CD4-positive, alpha-beta memory T cell (primary cell): ENCODE measurements around the gene HS3ST1. TPM values are rescaled to one million over a fixed set of nuclear protein-coding genes. Genes with fewer than 3 reads are reported as not detected.

Experiments used
- CTCF ChIA-PET: fragments of 350-600 bp; sonication (Branson Sonifier 250); formaldehyde crosslinking; loops from one replicate; lab custom pipeline; 2021; ENCODE audit warnings: inconsistent platforms; ENCODE audit not compliant: partially characterized antibody; lab: Charles Lee
- POLR2A ChIA-PET: fragments of 350-600 bp; sonication (Branson Sonifier 250); formaldehyde crosslinking; loops from one replicate; lab custom pipeline; 2021; ENCODE audit not compliant: partially characterized antibody; lab: Charles Lee
- DNase-seq, 5 donors: peaks; one replicate each; pipeline versions ENCODE4 v3.0.0 to v3.0.0-alpha.2; 2020 to 2022; ENCODE audit warnings: mixed read lengths in 1 of 5
- H3K27ac ChIP-seq: one replicate; pipeline ENCODE4 v1.7.0; 2013; ENCODE audit warnings: low read depth, low read length
- H3K27me3 ChIP-seq: 2 replicates; pipeline ENCODE4 v1.7.0; 2013; ENCODE audit warnings: mild to moderate bottlenecking, low read length, moderate library complexity; ENCODE audit not compliant: insufficient read depth
- H3K36me3 ChIP-seq: 2 replicates; pipeline ENCODE4 v1.7.0; 2013; ENCODE audit warnings: mild to moderate bottlenecking, low read length, moderate library complexity; ENCODE audit not compliant: insufficient read depth
- H3K4me1 ChIP-seq: 2 replicates; pipeline ENCODE4 v1.7.0; 2013; ENCODE audit warnings: mild to moderate bottlenecking, low read length, moderate library complexity; ENCODE audit not compliant: insufficient read depth
- H3K4me3 ChIP-seq, 2 donors: one replicate each; pipeline ENCODE4 v1.7.0; 2013; ENCODE audit warnings: low read length in 2 of 2, mild to moderate bottlenecking in 1 of 2
- H3K9me3 ChIP-seq, 2 donors: one replicate each; pipeline ENCODE4 v1.7.0; 2013; ENCODE audit warnings: low read length in 2 of 2, control low read depth in 1 of 2; ENCODE audit not compliant: control insufficient read depth in 1 of 2
- H3K27ac Mint-ChIP-seq, 7 donors: one replicate each; pipeline ENCODE4 v1.8.0; 2020 to 2021; ENCODE audit warnings: mixed read lengths in 7 of 7, mild to moderate bottlenecking in 6 of 7, inconsistent platforms in 3 of 7, moderate library complexity in 3 of 7
- H3K27me3 Mint-ChIP-seq, 2 donors: one replicate each; pipeline ENCODE4 v1.8.0; 2020 to 2021; ENCODE audit warnings: mixed read lengths in 2 of 2
- H3K36me3 Mint-ChIP-seq, 2 donors: one replicate each; pipeline ENCODE4 v1.8.0; 2020 to 2021; ENCODE audit warnings: mixed read lengths in 2 of 2, inconsistent platforms in 1 of 2, mild to moderate bottlenecking in 1 of 2
- H3K4me1 Mint-ChIP-seq, 4 donors: one replicate each; pipeline ENCODE4 v1.8.0; 2020 to 2021; ENCODE audit warnings: mixed read lengths in 4 of 4, mild to moderate bottlenecking in 1 of 4
- H3K4me3 Mint-ChIP-seq, 8 donors: one replicate each; pipeline ENCODE4 v1.8.0; 2020 to 2021; ENCODE audit warnings: mixed read lengths in 8 of 8, mild to moderate bottlenecking in 7 of 8, moderate library complexity in 6 of 8, inconsistent platforms in 3 of 8
- H3K9me3 Mint-ChIP-seq, 8 donors: one replicate each; pipeline ENCODE4 v1.8.0; 2020 to 2021; ENCODE audit warnings: mixed read lengths in 8 of 8, mild to moderate bottlenecking in 5 of 8, inconsistent platforms in 3 of 8, moderate library complexity in 1 of 8
- intact Hi-C: fragments of 100-400 bp; cut with micrococcal nuclease; formaldehyde crosslinking; loops from one replicate; pipeline ENCODE4 v1.15.1; 2023
- polyA plus RNA-seq, 2 donors: library from polyadenylated mRNA; unstranded; fragments of 300-500 nt; fragmentation: Illumina TruSeq; gene quantifications; one replicate each; pipeline ENCODE4 v1.2.3, GENCODE V29; 2021
- total RNA-seq, 2 experiments: library from RNA; stranded (reverse); gene quantifications; one replicate each; pipeline ENCODE4 v1.2.3, GENCODE V29; 2021

Gene HS3ST1
- total and polyA plus RNA-seq, 4 experiments from 2014 or later, result 0.03 to 0.06 TPM; not detected in 2

GRCh38 chr4:11359591-11359990 lies 69.1 kb downstream of the HS3ST1 start:
- no peak for DNase-seq
- Histone ChIP-seq H3K36me3 (no peaks in the 10 kb centered on the region), H3K27ac (no peak overlapping the region), H3K4me1 (no peaks in the 10 kb centered on the region), H3K4me3 (no peak overlapping the region), H3K27me3 (no peaks in the 10 kb centered on the region), H3K9me3 (no peaks in the 10 kb centered on the region)
- Mint-ChIP-seq H3K27ac (no peak overlapping the region), H3K27me3 (peaks cover 1 to 3% of the 10 kb centered on the region in 2 donors), H3K36me3 (no peaks in the 10 kb centered on the region), H3K4me1 (no peaks in the 10 kb centered on the region), H3K9me3 (peaks cover 0 to 3% (median 0%) of the 10 kb centered on the region in 8 donors), H3K4me3 (no peak overlapping the region)
- intact Hi-C loops, result no loop called here
- ChIA-PET POLR2A (no interaction called here), CTCF (no interaction called here)

- no peaks in the 10 kb centered on the region for H3K4me1 Mint-ChIP-seq
Observed at GRCh38 chr4:11355226-11355625, 73.5 kb downstream of the HS3ST1 start.

GRCh38 chr4:11354531-11354930 lies 74.2 kb downstream of the HS3ST1 start:
- H3K36me3 Mint-ChIP-seq, result no peaks in the 10 kb centered on the region
- ChIA-PET CTCF (no interaction called here), POLR2A (no interaction called here)
- DNase-seq, result no peak
- no peaks in the 10 kb centered on the region for H3K4me1 Mint-ChIP-seq
- H3K36me3 ChIP-seq, result no peaks in the 10 kb centered on the region
- no peak overlapping the region for H3K4me3 ChIP-seq
- H3K27ac ChIP-seq, result no peak overlapping the region
- intact Hi-C loops, result no loop called here
- H3K27me3 Mint-ChIP-seq, result peaks cover 1 to 2% of the 10 kb centered on the region in 2 donors
- H3K27ac Mint-ChIP-seq, result no peak overlapping the region
- no peaks in the 10 kb centered on the region for H3K9me3 ChIP-seq
- peaks cover 0 to 2% (median 0%) of the 10 kb centered on the region in 8 donors for H3K9me3 Mint-ChIP-seq
- H3K4me1 ChIP-seq, result no peaks in the 10 kb centered on the region
- no peak overlapping the region for H3K4me3 Mint-ChIP-seq
- H3K27me3 ChIP-seq, result no peaks in the 10 kb centered on the region

More at GRCh38 chr4:11355226-11355625, 73.5 kb downstream of the HS3ST1 start:
- intact Hi-C loops, result no loop called here
- Mint-ChIP-seq H3K27me3 (peaks cover 1 to 2% of the 10 kb centered on the region in 2 donors), H3K4me3 (no peak overlapping the region), H3K27ac (no peak overlapping the region), H3K36me3 (no peaks in the 10 kb centered on the region), H3K9me3 (peaks cover 0 to 2% (median 0%) of the 10 kb centered on the region in 8 donors)
- POLR2A ChIA-PET, result no interaction called here
- Histone ChIP-seq H3K27ac (no peak overlapping the region), H3K9me3 (no peaks in the 10 kb centered on the region), H3K36me3 (no peaks in the 10 kb centered on the region), H3K4me1 (no peaks in the 10 kb centered on the region), H3K4me3 (no peak overlapping the region), H3K27me3 (no peaks in the 10 kb centered on the region)
- CTCF ChIA-PET, result no interaction called here
- no peak for DNase-seq

- H3K4me1 Mint-ChIP-seq, result no peaks in the 10 kb centered on the region
- Histone ChIP-seq H3K4me1 (no peaks in the 10 kb centered on the region), H3K4me3 (no peak overlapping the region), H3K9me3 (no peaks in the 10 kb centered on the region), H3K27me3 (no peaks in the 10 kb centered on the region), H3K36me3 (no peaks in the 10 kb centered on the region), H3K27ac (no peak overlapping the region)
- no peak overlapping the region for H3K4me3 Mint-ChIP-seq
- CTCF ChIA-PET, result no interaction called here
- no peak for DNase-seq
- peaks cover 0 to 3% (median 0%) of the 10 kb centered on the region in 8 donors for H3K9me3 Mint-ChIP-seq
- intact Hi-C loops, result no loop called here
- H3K27me3 Mint-ChIP-seq, result no peaks in the 10 kb centered on the region
- H3K27ac Mint-ChIP-seq, result no peak overlapping the region
- H3K36me3 Mint-ChIP-seq, result no peaks in the 10 kb centered on the region
- POLR2A ChIA-PET, result no interaction called here
Observed at GRCh38 chr4:11348449-11349088, 80.1 kb downstream of the HS3ST1 start.

GRCh38 chr4:11344916-11345315 lies 83.8 kb downstream of the HS3ST1 start:
- H3K4me3 Mint-ChIP-seq, result no peak overlapping the region
- H3K4me1 Mint-ChIP-seq, result no peaks in the 10 kb centered on the region
- Histone ChIP-seq H3K27ac (no peak overlapping the region), H3K27me3 (no peaks in the 10 kb centered on the region), H3K36me3 (no peaks in the 10 kb centered on the region), H3K4me3 (no peak overlapping the region), H3K4me1 (no peaks in the 10 kb centered on the region), H3K9me3 (no peaks in the 10 kb centered on the region)
- peaks cover 0 to 3% (median 0%) of the 10 kb centered on the region in 8 donors for H3K9me3 Mint-ChIP-seq
- CTCF ChIA-PET, result no interaction called here
- DNase-seq, result no peak
- H3K27ac Mint-ChIP-seq, result no peak overlapping the region
- intact Hi-C loops, result no loop called here
- POLR2A ChIA-PET, result no interaction called here
- peaks cover 0 to 2% of the 10 kb centered on the region in 2 donors for H3K27me3 Mint-ChIP-seq
- H3K36me3 Mint-ChIP-seq, result no peaks in the 10 kb centered on the region

- Mint-ChIP-seq H3K27ac (no peak overlapping the region), H3K9me3 (peaks cover 0 to 3% (median 0%) of the 10 kb centered on the region in 8 donors), H3K27me3 (peaks cover 0 to 2% of the 10 kb centered on the region in 2 donors), H3K4me1 (no peaks in the 10 kb centered on the region), H3K36me3 (no peaks in the 10 kb centered on the region), H3K4me3 (no peak overlapping the region)
- no peaks in the 10 kb centered on the region for H3K9me3 ChIP-seq
- no peaks in the 10 kb centered on the region for H3K4me1 ChIP-seq
- H3K36me3 ChIP-seq, result no peaks in the 10 kb centered on the region
- intact Hi-C loops, result no loop called here
- ChIA-PET CTCF (no interaction called here), POLR2A (no interaction called here)
- H3K27me3 ChIP-seq, result no peaks in the 10 kb centered on the region
- H3K4me3 ChIP-seq, result no peak overlapping the region
- no peak for DNase-seq
- H3K27ac ChIP-seq, result no peak overlapping the region
Observed at GRCh38 chr4:11343536-11343935, 85.2 kb downstream of the HS3ST1 start.
